HG03432 (cell line): ENCODE measurements around the gene ZBTB7C.

Source experiments
- ATAC-seq: cut with Tn5 transposase; IDR thresholded peaks from one replicate; pipeline ENCODE4 v1.9.1; 2021; ENCODE audit warnings: mild to moderate bottlenecking, moderate library complexity; ENCODE audit not compliant: unreplicated experiment

Gene ZBTB7C

GRCh38 chr18:48171490-48172188 is 237.5 kb downstream of the ZBTB7C start:
- ATAC-seq = no peak

DNA sequence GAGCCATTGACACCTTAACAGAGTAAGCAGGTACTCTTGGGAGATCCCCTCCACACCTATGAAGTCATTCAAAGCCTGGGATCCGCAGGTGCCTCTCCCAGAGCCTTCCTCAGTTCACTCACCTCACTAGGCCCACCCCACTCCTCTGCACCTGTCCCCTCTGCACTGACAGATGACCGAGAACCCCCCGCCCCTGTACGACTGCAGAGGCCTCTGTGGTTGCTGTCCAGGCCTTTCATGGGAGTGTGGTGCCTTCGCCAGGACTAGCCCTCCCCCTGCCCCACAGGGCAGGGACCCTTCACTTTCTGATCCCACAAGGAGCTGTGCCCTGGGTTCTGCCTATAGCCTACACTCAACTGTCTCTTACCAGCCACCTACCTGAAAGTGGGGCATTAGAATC is 238.5 kb downstream of the ZBTB7C start:
- no peak for ATAC-seq

GRCh38 chr18:48168861-48169260 is 240.3 kb downstream of the ZBTB7C start:
- ATAC-seq = no peak

- no peak for ATAC-seq
These were observed 241.3 kb downstream of the ZBTB7C start for GRCh38 chr18:48167897-48168253.

GRCh38 chr18:48166336-48166875 is 242.8 kb downstream of the ZBTB7C start:
- ATAC-seq = no peak

- no peak for ATAC-seq
These were observed 243.9 kb downstream of the ZBTB7C start for GRCh38 chr18:48165111-48165866.

DNA sequence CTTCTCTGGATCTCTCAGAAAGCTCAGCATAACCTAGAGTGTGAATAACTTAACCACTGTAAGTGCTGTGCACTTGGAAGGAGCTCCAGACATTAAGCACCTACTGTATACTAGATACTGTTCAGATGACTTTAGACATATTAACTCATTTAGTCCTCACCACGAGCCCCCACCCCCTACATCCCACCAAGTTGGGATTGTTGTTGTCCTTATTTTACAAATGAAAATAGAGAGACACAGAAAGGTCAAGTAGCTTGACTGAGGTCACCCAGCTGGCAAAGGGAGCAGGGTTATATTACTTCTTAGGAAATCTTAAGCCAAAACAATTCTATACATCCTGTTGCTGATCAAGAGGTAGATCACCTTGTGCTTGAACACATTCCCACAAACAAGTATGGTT is 244.5 kb downstream of the ZBTB7C start:
- ATAC-seq = no peak

- ATAC-seq = no peak
These were observed 245.1 kb downstream of the ZBTB7C start for GRCh38 chr18:48164116-48164515.

- ATAC-seq = no peak
These were observed 245.5 kb downstream of the ZBTB7C start for GRCh38 chr18:48163738-48164115.

DNA sequence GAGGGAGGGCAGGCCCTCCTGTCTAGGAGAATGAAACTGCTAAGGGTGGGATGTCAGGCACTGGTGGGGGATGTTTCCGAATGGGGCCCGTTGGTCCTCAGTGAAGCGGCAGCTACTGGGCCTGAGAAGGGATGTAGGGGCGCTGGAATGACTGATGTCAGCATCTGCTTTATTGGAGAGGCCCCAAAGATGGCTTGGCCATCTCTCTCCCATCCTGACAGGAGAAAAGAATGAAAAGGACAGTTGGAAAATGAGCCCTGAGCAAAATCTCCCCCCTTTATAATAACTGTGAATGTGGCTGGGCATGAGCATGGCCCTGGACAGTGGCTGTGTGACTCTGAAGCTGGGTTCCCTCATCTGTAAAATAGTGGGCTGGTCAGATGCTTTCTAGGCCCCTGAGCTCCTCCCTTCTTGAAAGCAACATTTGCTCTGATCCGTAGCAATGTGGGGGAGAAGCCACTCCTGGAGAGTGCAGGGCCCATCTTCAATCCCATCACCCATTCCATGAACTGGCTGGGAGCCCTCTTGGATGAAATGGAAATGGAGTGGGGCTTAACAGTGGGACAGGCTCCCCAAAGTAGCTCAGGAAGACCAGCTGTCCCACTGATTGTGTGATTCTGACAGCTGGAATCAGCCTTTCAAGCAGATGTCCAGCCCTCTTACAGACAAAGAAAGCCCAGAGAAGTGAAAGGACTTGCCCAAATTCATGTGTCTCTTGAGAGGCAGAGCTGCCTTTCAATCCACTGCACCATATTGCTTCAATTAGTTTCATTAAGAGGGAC is 246.0 kb downstream of the ZBTB7C start:
- no peak for ATAC-seq

- peak; percentile 58 for ATAC-seq
These were observed 247.1 kb downstream of the ZBTB7C start for GRCh38 chr18:48161911-48162698.

GRCh38 chr18:48161191-48161910 is 247.8 kb downstream of the ZBTB7C start:
- peak; percentile 84 for ATAC-seq

DNA sequence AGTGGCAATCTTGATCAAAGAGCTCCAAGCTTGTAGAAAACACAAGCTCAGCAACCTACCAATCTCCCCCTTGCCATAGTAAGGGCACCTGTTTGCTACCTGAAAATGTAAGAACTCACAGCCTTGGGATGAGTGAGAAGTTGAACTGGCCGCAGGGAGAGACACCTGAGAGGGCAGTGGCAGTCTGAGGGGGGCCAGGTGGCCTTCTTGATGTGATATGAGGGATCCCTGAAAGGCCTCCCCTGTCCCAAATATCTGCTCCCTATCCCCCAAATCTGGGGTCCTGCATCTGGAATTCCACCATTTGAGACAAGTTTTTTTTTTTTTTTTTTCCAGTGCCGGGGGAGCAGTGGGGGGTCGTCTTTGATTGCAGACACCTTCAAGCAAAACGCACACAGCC is 248.6 kb downstream of the ZBTB7C start:
- ATAC-seq = no peak

DNA sequence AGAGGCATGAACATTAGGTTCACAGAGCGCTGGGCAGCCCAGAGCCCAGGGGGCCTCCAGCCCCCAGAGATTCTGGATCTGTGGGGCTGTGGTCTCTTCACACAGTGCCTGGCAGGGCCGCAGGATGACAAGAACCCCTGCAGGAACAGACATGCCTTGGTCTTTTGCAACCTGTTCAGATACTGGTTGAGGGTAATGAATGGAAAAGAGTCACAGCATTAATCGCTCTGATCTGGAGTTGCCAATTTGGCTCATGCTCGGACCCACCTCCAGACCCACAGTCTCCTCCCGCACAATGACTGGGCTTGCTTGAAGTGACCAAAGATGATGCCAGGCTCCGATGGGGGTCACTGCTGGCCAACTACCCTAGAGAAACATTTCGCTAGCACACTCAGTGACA is 249.4 kb downstream of the ZBTB7C start:
- no peak for ATAC-seq

DNA sequence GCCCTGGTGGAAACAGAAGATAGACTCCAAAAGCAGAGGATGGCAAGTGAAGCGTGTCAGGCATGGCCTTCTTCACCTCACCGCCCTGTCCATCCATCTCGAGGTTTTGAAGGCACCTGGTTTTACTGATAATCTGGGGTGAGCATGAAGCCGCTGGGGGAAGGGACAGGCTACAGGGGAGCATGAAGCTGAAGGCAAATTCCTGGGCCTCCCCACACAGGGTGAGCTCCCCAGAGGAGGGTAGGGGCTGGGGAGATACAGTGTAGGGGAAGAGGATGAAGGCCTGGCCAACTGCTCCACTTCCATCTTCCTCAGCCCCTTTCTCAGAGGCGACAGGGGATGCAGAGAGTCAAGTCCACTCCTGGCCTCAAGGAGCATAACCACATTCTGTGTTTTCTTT is 250.5 kb downstream of the ZBTB7C start:
- no peak for ATAC-seq

DNA sequence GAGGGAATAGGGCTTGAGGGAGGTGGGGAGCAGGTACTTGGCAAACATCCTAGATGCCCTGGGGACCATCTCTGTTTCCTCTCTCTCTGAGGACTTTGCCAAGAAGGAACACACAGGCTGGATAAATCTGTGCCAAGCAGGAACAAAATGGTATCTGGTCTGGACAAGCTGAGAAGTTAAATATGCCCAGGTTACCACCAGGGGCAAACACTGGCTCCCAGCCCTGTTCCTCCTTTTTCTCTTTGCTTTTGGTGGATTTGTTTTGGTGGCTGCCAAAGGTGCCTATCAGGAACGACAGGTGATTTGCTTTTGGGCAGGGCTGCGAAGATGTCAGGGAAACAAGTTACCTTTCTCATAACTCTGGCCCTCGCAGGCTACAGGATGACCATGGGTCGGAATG is 251.2 kb downstream of the ZBTB7C start:
- no peak for ATAC-seq

GRCh38 chr18:48155856-48156255 is 253.3 kb downstream of the ZBTB7C start:
- ATAC-seq = no peak

DNA sequence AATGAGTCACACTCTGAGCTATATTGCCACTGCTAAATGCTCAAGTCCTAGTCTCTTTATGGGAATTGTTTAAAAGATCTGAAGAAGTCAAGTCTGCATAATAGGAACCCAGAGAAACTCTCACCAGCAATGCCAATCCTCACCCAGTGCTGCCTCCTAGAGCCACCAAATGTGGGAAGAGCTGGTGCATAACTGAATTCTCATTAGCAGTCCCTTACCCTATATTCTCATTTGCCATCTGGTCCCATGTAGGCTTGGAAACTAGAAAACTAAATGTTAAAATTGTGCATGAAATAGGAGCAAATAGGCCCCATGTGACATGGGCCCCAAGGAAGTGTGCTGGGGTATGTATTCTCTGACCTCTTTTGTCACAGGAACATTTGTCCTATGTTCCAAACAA is 254.4 kb downstream of the ZBTB7C start:
- no peak for ATAC-seq

DNA sequence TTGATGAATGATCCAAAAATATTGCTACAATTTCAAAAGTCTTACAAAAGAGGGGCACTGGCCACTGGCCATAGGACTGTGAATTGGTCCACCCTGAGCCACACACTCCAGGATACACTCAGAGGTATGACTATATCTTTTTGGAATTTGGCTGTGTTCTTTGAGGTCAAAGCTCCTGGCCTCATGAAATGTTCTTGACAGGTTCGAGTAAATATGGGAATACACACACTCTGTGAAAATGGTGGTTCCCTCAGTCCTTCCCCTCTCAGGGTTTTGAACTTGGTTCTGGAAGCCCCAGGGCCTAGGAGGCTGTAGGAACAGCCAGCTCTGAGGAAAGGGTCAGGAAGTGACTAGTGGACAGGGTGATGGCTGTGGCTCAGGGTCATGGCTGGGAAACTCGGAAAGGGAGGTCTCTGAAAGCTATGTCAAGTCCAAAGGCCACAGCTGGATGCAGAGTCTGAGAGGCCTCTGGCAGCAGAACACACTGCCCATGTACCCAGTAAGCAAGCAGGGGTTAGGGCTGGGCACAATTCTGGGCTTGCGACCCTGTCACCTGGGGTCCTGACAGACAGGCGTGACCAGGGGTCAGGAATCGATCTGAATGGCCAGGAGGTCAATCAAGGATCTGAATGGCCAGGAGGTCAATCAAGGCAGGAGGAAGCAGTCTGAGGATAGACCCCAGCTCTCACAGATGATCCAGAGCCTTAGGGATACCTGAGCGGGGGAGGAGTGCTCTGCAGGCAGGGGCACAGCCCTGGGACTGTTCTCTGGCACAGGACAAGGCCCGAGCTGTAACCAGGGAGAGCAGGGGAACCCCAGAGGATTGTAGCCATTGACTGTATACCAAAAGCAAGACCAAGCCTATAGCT is 255.3 kb downstream of the ZBTB7C start:
- no peak for ATAC-seq
